LNCaP clone FGC (cell line): ENCODE results near the gene WDR4.
"Not testable (repeated sequence)": the region's sequence is repeated elsewhere in the genome, so short reads cannot be mapped to it uniquely, and the experiment has no call there.

Experiments used
- DNase-seq: peaks from one replicate; pipeline ENCODE4 v3.0.0-alpha.2; 2011; ENCODE audit warnings: low read depth
- H3K4me3 ChIP-seq: 2 replicates; pipeline ENCODE4 v1.5.1; 2011; ENCODE audit warnings: mild to moderate bottlenecking, low read depth, low read length, control low read depth
- CTCF ChIP-seq: IDR thresholded peaks from 2 replicates; pipeline ENCODE4 v1.5.1; 2012; ENCODE audit warnings: mild to moderate bottlenecking; ENCODE audit not compliant: control insufficient read depth, insufficient read depth; ENCODE audit errors: extremely low read depth

WDR4 gene

GRCh38 chr21:42921927-42922326 lies 42.6 kb upstream of the WDR4 start:
- DNase-seq, result no peak
- H3K4me3 ChIP-seq, result no peak overlapping the region
- TF ChIP-seq CTCF, result no peak

- no peak for TF ChIP-seq CTCF
- no peak overlapping the region for H3K4me3 ChIP-seq
- no peak for DNase-seq
These were observed 39.0 kb upstream of the WDR4 start for GRCh38 chr21:42918291-42918690.

- DNase-seq, result no peak
- no peak for TF ChIP-seq CTCF
- H3K4me3 ChIP-seq, result no peak overlapping the region
These were observed 34.1 kb upstream of the WDR4 start for GRCh38 chr21:42913476-42913875.

GRCh38 chr21:42911920-42912319 lies 32.6 kb upstream of the WDR4 start:
- not testable (repeated sequence) for H3K4me3 ChIP-seq, DNase-seq

- not testable (repeated sequence) for DNase-seq, H3K4me3 ChIP-seq
These were observed 29.1 kb upstream of the WDR4 start for GRCh38 chr21:42908484-42908883.

- H3K4me3 ChIP-seq, result no peak overlapping the region
- TF ChIP-seq CTCF, result no peak
- no peak for DNase-seq
These were observed 26.9 kb upstream of the WDR4 start for GRCh38 chr21:42906233-42906632.

GRCh38 chr21:42905195-42905594 lies 25.9 kb upstream of the WDR4 start:
- no peak for TF ChIP-seq CTCF

GRCh38 chr21:42903817-42904216 lies 24.5 kb upstream of the WDR4 start:
- no peak for DNase-seq
- H3K4me3 ChIP-seq, result no peak overlapping the region
- no peak for TF ChIP-seq CTCF

More at GRCh38 chr21:42905195-42905594, 25.9 kb upstream of the WDR4 start:
- no peak overlapping the region for H3K4me3 ChIP-seq
- no peak for DNase-seq
